Endodermal cell (in vitro differentiated cells): ENCODE results near the gene ARMH3. TPM values are rescaled to one million over a fixed set of nuclear protein-coding genes. Genes with fewer than 3 reads are reported as not detected.

ENCODE experiments used
- DNase-seq: peaks from one replicate; pipeline ENCODE4 v3.0.0-alpha.2; 2017
- H3K27ac ChIP-seq: 2 replicates; pipeline ENCODE4 v1.5.1; 2013; ENCODE audit warnings: mild to moderate bottlenecking, low read depth, low read length, moderate library complexity
- H3K27me3 ChIP-seq: 2 replicates; pipeline ENCODE4 v1.6.1; 2013; ENCODE audit warnings: mild to moderate bottlenecking, low read length, moderate library complexity; ENCODE audit not compliant: insufficient read depth, control insufficient read depth, poor library complexity, severe bottlenecking
- H3K36me3 ChIP-seq: 2 replicates; pipeline ENCODE4 v1.7.0; 2013; ENCODE audit warnings: mild to moderate bottlenecking, low read length, moderate library complexity; ENCODE audit not compliant: control insufficient read depth, insufficient read depth
- H3K4me1 ChIP-seq: one replicate; pipeline ENCODE4 v1.7.0; 2013; ENCODE audit warnings: low read length; ENCODE audit not compliant: control insufficient read depth, insufficient read depth
- H3K4me3 ChIP-seq: 2 replicates; pipeline ENCODE4 v1.5.1; 2013; ENCODE audit warnings: mild to moderate bottlenecking, low read length, moderate library complexity
- H3K9ac ChIP-seq: 2 replicates; pipeline ENCODE4 v1.6.1; 2013; ENCODE audit warnings: mild to moderate bottlenecking, low read length, moderate library complexity; ENCODE audit not compliant: poor library complexity, severe bottlenecking; ENCODE audit errors: extremely low read depth
- H3K9me3 ChIP-seq: 2 replicates; pipeline ENCODE4 v1.6.1; 2013; ENCODE audit warnings: mild to moderate bottlenecking, low read length, moderate library complexity; ENCODE audit not compliant: control insufficient read depth
- H3K27ac Mint-ChIP-seq: 2 replicates; pipeline ENCODE4 v1.8.0; 2020; ENCODE audit warnings: mixed read lengths
- H3K27me3 Mint-ChIP-seq: 2 replicates; pipeline ENCODE4 v1.8.0; 2021; ENCODE audit warnings: mild to moderate bottlenecking, mixed read lengths; ENCODE audit not compliant: insufficient read depth
- H3K36me3 Mint-ChIP-seq: 2 replicates; pipeline ENCODE4 v1.8.0; 2020; ENCODE audit warnings: low read depth, mixed read lengths
- H3K4me1 Mint-ChIP-seq: 2 replicates; pipeline ENCODE4 v1.8.0; 2020; ENCODE audit warnings: mixed read lengths
- H3K4me3 Mint-ChIP-seq: 2 replicates; pipeline ENCODE4 v1.8.0; 2020; ENCODE audit warnings: mild to moderate bottlenecking, moderate library complexity, mixed read lengths
- H3K9me3 Mint-ChIP-seq: 2 replicates; pipeline ENCODE4 v1.8.0; 2020; ENCODE audit warnings: mild to moderate bottlenecking, mixed read lengths
- WGBS, 2 experiments: methylation state at CpG; one replicate each; pipeline versions ENCODE4 v1.1.5 to v1.1.7; 2013; ENCODE audit warnings: missing lambda C conversion rate in 2 of 2, mixed read lengths in 1 of 2; ENCODE audit not compliant: insufficient coverage in 1 of 2, insufficient read length in 1 of 2; 5-methylcytosine and 5-hydroxymethylcytosine counted together
- total RNA-seq, 2 donors: library from RNA; stranded (reverse); fragmentation: NEBNext Ultra II Directional in 1 of 2; extraction: Animal tissue kit (Norgen Biotek cat#: 25700) in 1 of 2; gene quantifications; 2 replicates in 1 of 2; 3 replicates in 1 of 2; pipeline ENCODE4 v1.2.1, GENCODE V29; 2021
- TF ChIP-seq, protein P1 (sequence below): fragments of 200-600 bp; sonication (generic); conservative IDR thresholded peaks from 2 replicates; pipeline ENCODE4 v1.5.0; 2021; ENCODE audit warnings: antibody characterized with exemption, mild to moderate bottlenecking

Gene ARMH3
- total RNA-seq, 2 donors from 2014 or later, result 18.0 to 19.7 TPM

DNA sequence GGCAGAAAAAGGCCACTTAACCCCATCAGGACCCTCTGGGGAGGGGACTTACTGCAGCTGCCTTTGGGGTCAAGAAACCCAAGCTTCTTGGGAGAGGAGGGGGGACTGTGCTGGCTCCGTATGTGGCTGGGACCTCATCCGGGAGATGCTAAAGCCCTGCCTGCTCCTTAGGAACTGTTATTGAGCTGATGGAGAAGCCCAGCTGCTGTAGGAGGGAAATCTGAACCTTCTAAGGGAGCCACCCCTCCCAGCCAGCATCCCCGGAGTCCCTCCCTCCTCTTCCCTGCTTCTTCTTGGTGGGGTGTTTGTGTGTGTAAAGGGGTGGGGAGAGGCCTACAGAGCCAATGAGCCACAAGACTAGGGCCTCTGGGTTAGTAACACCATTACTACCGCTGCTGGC is 220.6 kb downstream of the ARMH3 start:
- H3K27ac Mint-ChIP-seq, result no peak overlapping the region
- H3K4me1 Mint-ChIP-seq, result peaks cover 9% of the 10 kb centered on the region
- no peak for DNase-seq

DNA sequence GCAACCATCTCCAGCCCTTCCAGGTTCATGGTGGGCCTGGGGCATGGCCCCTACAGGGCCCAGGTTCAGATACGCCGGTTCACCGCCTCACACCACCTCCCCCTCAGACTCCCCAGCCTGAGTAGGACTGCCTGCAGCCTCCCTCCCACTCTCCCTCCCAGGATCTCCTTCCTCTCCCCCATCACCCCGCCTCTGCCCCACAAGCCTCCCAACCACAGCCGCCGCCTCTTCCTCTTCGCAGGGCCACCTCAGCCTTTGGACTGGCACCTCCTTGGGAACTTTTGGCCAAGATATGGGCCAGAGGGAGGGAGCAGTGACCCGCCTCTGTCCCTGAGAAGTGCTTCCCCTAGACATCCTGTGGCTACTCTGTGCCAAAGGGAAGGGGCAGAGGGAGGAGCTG is 221.6 kb downstream of the ARMH3 start:
- TF ChIP-seq, protein P1, sequence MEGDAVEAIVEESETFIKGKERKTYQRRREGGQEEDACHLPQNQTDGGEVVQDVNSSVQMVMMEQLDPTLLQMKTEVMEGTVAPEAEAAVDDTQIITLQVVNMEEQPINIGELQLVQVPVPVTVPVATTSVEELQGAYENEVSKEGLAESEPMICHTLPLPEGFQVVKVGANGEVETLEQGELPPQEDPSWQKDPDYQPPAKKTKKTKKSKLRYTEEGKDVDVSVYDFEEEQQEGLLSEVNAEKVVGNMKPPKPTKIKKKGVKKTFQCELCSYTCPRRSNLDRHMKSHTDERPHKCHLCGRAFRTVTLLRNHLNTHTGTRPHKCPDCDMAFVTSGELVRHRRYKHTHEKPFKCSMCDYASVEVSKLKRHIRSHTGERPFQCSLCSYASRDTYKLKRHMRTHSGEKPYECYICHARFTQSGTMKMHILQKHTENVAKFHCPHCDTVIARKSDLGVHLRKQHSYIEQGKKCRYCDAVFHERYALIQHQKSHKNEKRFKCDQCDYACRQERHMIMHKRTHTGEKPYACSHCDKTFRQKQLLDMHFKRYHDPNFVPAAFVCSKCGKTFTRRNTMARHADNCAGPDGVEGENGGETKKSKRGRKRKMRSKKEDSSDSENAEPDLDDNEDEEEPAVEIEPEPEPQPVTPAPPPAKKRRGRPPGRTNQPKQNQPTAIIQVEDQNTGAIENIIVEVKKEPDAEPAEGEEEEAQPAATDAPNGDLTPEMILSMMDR, result no peak
- no peaks in the 10 kb centered on the region for H3K4me1 ChIP-seq
- H3K9ac ChIP-seq, result no peak overlapping the region
- Mint-ChIP-seq H3K9me3 (no peaks in the 10 kb centered on the region), H3K4me3 (no peak overlapping the region), H3K27ac (no peak overlapping the region), H3K36me3 (no peaks in the 10 kb centered on the region), H3K27me3 (peaks cover 14% of the 10 kb centered on the region), H3K4me1 (peaks cover 9% of the 10 kb centered on the region)
- DNase-seq, result no peak
- H3K27ac ChIP-seq, result no peak overlapping the region
- H3K4me3 ChIP-seq, result no peak overlapping the region
- H3K27me3 ChIP-seq, result no peaks in the 10 kb centered on the region
- 78 to 89% methylated on average over 4 to 8 of the region's 8 CpGs for WGBS, 2 experiments
- H3K9me3 ChIP-seq, result no peaks in the 10 kb centered on the region
- no peaks in the 10 kb centered on the region for H3K36me3 ChIP-seq

More for the DNA sequence above, 220.6 kb downstream of the ARMH3 start:
- no peaks in the 10 kb centered on the region for H3K9me3 ChIP-seq
- Mint-ChIP-seq H3K36me3 (no peaks in the 10 kb centered on the region), H3K9me3 (no peaks in the 10 kb centered on the region), H3K27me3 (peaks cover 17% of the 10 kb centered on the region), H3K4me3 (no peak overlapping the region)
- H3K27ac ChIP-seq, result no peak overlapping the region
- WGBS, 2 experiments, result 87 to 100% methylated on average over 1 to 3 of the region's 4 CpGs
- no peak overlapping the region for H3K9ac ChIP-seq
- no peaks in the 10 kb centered on the region for H3K4me1 ChIP-seq
- no peak overlapping the region for H3K4me3 ChIP-seq
- H3K36me3 ChIP-seq, result no peaks in the 10 kb centered on the region
- H3K27me3 ChIP-seq, result no peaks in the 10 kb centered on the region
- TF ChIP-seq, protein P1, result no peak

DNA sequence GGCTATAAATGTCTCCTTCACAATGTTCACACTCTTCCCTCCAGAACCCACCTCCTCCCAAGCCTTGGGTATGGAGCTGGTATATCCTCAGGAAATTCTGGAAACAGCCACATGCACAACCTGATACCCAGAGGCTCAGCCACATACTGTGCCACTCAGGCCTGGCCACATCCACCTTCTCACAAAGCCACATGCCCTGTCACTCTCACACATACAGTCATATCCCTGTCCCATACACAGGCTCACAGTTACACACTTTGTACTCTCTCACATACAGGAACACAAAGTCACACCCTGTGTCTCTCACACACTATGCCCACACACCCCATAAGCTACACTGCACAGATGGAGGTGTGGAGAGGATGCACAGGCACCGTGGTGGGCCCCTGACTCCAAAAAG is 222.5 kb downstream of the ARMH3 start:
- peaks cover 12% of the 10 kb centered on the region for H3K27me3 Mint-ChIP-seq
- H3K36me3 Mint-ChIP-seq, result no peaks in the 10 kb centered on the region
- H3K27ac Mint-ChIP-seq, result no peak overlapping the region
- no peak for DNase-seq
- TF ChIP-seq, protein P1, result no peak
- 100% methylated on average over 1 of the region's 1 CpG for WGBS, 2 experiments
- Histone ChIP-seq H3K9me3 (no peaks in the 10 kb centered on the region), H3K36me3 (no peaks in the 10 kb centered on the region), H3K27me3 (no peaks in the 10 kb centered on the region), H3K9ac (no peak overlapping the region), H3K4me3 (no peak overlapping the region), H3K27ac (no peak overlapping the region), H3K4me1 (no peaks in the 10 kb centered on the region)
- H3K4me3 Mint-ChIP-seq, result no peak overlapping the region
- no peaks in the 10 kb centered on the region for H3K9me3 Mint-ChIP-seq
- H3K4me1 Mint-ChIP-seq, result peaks cover 5% of the 10 kb centered on the region
